NCI-H82 treated with DMSO at 0.1 percent for 48 hours (cell line): ENCODE results near the gene WDR70.
"Not testable (repeated sequence)": the region's sequence is repeated elsewhere in the genome, so short reads cannot be mapped to it uniquely, and the experiment has no call there.

ENCODE experiments used
- DNase-seq: peaks from one replicate; lab custom pipeline; 2025; ENCODE audit not compliant: unreplicated experiment; lab: John Stamatoyannopoulos, UW

The WDR70 gene

DNA sequence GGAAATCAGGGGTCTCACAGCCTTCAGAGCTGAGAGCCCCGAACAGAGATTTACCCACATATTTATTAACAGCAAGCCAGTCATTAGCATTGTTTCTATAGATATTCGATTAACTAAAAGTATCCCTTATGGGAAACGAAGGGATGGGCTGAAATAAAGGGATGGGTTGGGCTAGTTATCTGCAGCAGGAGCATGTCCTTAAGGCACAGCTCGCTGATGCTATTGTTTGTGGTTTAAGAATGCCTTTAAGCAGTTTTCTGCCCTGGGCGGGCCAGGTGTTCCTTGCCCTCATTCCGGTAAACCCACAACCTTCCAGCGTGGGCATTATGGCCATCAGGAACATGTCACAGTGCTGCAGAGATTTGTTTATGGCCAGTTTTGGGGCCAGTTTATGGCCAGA is 74.1 kb downstream of the WDR70 start:
- DNase-seq, result not testable (repeated sequence)

DNA sequence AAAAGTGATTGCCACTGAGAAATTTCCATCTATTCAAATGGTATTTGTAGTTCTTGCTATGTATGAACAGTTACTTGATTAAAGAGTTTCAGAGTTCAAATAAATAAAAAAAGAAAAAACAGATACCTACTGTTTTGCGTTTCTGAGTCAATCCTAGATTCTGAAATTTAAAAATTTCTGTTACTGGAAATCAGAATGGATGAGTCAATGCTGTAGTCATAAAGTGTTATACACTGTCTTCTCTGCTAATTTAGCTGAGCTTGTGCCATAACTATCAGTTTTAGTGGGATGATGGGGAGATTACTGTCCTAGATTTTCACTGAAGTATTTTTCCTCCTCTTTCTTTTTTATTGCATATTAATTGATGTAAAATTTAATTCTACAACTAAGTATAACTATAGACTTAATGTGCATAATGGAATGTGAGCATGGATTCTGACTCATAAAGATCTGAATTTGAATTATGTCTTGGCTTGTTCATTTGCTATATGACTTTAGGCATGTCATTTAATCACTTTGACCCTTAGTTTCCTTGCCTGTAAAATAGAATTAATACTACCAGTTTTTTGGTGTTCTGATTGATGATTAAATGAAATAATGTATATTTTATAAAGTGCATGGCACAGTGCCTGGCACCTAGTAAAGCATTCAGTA is 75.4 kb downstream of the WDR70 start:
- not testable (repeated sequence) for DNase-seq

GRCh38 chr5:37463191-37464051 is 84.3 kb downstream of the WDR70 start:
- DNase-seq, result peak; percentile 79

GRCh38 chr5:37464581-37464980 is 85.5 kb downstream of the WDR70 start:
- not testable (repeated sequence) for DNase-seq

DNA sequence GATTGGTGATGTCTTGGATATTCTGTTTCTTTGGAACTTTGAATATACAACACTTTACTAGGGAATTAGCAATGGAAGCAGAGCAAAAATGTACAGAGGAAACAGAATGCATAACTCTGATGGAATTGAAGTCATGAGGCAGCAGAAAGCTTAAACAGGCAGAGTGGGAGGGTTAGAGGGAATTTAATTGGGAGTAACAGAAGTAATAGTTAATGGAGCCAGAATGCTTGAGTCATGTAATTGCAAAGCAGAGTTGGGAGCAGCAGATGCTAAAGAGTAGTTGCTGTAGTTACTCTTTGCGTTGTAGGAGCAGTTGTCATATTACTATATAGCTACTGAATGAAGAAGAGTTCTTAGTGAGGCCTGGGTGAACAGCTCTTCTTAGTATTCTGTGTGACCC is 90.3 kb downstream of the WDR70 start:
- DNase-seq, result not testable (repeated sequence)

DNA sequence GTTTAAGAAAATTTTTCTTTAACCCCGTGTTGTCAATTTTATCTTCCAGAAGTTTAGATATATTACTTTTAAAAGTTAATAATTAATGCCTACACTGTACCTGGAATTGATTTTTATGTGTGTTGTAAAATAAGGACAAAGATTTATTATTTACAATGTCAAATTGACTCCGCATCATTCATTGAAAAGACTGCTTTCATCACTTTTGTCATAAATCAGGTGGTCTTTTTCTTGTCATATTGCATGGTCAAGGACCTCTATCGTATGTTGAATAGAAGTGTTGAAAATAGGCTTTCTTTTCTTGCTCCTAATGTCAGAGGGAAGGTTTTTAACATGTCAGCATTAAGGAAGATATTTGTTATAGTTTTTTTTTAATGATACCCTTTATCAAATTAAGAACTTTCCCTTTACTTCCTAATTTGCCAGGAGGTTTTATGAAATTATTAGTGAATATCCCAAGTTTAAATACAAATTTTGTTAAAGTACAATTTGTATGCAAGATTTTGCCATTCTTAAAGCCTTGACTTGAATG is 92.6 kb downstream of the WDR70 start:
- DNase-seq, result no peak

- no peak for DNase-seq
Measured at GRCh38 chr5:37477426-37477825, 98.3 kb downstream of the WDR70 start.

GRCh38 chr5:37478121-37478894 is 99.2 kb downstream of the WDR70 start:
- DNase-seq, result no peak

- DNase-seq, result not testable (repeated sequence)
Measured at GRCh38 chr5:37481395-37481794, 102.3 kb downstream of the WDR70 start.

DNA sequence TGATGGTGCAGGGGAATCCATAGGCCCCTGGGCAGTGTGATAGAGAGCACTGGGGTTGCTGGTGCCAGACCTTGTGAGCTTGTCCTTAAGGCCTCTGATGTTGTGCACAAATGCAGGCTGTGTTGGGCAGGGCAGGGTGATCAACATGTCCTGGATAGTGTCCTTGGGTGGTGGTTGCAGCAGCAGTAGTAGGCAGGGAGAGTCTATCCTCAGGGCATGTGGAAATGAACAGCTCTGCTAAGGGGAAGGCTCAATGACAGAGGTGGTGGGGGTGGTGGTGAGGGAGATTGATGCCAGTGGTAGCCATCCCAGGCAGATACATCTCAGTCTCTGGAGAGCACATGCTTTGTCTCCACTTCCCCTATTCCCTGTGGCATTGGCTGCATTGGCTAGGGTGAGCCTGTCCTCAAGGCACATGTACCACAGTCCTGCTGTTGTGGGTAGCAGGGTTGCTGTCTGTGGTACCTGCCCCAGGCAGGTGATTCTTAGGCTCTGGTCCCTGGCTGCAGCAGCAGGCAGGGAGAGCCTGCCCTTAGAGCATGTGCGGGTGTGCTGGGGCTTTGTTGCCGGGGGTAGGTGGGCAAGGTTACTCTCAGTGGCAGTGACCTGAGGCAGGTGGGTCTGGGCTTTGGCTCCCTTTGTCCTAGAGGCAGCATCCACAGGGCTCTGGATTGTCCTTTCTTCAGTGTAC is 111.1 kb downstream of the WDR70 start:
- DNase-seq, result no peak

- DNase-seq, result no peak
Measured at GRCh38 chr5:37490931-37491330, 111.8 kb downstream of the WDR70 start.

DNA sequence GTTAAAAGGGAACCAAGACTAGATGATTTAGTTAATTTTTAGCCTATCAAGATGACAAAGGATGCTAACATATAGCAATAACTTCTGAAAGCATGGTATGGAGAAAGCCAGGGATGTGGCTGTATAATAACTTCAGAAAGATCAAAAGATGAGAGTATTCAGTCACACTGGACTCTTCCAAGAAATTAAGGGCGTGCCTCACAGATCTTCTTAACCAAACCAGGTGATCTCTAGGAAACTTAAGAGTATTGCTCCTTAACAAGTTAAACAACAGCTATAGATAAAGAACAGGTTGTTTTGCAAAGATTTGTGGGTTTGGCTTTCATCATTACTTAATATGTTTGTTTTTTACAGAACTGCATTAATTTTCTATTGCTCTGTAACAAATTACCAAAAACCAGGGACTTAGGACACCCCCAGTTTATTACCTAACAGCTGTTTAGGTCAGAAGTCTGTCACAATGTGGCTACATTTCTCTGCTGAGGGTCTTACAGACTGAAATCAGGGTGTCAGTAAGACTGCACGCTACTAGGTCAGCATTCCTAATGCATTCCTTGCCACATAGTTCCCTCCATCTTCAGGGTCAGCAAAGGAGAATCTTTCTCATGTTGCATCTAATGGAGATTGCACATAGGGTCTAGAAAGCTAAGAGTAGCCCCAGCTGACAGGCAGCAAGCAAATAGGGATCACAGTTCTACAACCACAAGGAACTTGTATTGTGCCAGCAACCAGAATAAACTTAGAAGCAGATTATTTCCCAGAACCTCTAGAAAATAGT is 113.8 kb downstream of the WDR70 start:
- no peak for DNase-seq

DNA sequence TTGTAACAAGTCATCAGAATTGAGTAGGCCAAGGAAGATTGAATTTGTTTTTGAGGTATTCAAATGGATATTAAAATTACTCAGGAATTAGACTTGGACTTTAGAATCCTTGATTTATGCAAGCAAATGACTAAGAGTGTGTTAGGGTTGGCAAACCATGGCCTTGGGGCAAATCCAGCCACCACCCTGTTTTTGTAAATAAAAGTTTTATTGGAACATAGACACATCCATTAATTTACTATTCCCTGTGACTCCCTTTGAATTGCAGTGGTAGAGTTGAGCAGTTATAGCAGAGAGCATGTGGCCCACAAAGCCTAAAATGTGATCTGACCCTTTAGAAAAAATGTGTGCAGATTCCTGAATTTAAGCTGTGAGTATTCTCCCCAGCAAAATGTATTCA is 115.6 kb downstream of the WDR70 start:
- DNase-seq, result no peak

DNA sequence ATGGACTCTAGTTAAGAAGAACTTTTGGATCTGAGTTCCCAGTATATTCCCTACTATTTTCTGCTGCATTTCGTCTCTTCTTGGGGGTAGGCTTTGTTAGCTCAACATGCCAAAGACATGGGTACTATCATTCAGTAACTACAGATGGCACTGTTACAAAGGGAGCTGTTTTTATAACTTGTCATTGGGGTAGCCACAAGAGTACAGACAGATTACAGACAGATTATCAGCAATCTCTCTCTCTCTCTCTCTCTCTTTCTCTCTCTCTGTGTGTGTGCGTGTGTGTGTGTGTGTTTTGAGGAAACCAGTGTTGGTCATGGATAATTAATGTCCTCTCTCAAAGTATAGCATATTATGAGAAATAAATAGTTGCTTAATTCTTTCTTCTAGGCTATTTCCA is 116.1 kb downstream of the WDR70 start:
- no peak for DNase-seq

DNA sequence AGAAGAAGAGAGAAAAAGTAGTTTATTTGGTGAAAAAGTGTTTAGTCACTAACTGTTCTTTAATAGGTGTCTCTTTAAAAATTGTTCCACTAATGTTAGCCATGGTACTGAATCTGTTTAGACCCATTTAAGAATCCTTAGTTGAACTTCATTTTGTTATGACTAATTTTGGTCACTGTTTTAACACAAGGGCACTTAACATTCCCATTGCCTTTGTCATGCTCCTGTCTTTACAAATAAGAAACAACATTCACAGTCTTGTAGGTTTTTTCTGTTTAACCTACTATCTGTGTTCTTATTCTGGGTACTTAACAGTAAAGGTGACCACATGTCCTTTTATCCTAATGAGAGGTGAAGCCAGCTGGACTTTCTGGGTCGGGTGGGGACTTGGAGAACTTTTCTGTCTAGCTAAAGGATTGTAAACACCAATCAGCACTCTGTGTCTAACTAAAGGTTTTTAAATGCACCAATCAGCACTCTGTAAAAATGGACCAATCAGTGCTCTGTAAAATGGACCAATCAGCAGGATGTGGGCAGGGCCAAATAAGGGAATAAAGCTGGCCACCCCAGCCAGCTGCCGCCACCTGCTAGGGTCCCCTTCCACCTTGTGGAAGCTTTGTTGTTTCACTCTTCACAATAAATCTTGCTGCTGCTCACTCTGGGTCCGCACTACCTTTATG is 116.7 kb downstream of the WDR70 start:
- DNase-seq, result no peak

DNA sequence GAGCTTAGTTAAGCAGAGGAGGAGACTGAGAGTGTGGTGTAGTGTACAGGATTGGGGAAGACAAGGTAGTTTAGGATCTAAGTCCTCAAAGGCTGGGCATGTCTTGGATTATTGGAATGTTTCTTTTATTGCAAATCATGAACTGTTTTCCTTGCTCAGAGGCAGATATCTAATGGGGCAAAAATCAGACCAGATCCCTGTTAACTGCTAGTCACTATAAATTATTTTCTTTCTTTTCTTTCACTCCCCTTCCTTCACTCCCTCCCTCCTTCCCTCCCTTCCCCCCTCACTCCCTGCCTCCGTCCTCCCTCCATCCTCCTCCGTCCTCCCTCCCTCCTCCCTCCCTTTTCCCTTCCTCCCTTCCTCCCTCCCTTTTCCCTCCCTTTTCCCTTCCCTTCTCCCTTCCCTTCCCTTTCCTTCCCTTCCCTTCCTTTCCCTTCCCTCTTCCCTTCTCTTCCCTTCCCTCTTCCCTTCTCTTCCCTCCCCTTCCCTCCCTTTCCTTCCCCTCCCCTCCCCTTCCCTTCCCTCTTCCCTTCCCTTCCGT is 117.9 kb downstream of the WDR70 start:
- DNase-seq, result no peak

DNA sequence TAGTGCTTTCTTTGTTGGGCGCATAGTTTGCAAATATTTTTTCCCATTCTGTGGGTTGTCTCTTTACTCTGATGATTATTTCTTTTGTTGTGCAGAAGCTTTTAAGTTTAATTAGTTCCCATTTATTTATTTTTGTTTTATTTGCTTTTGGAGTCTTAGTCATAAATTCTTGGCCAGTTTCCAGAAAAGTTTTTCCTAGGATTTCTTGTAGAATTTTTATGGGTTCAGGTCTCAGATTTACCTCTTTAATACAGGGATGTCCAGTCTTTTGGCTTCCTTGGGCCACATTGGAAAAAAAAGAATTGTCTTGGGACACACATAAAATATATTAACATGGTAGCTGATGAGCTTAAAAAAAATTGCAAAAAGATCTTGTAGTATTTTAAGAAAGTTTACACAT is 122.0 kb downstream of the WDR70 start:
- no peak for DNase-seq

GRCh38 chr5:37506241-37506640 is 127.1 kb downstream of the WDR70 start:
- DNase-seq, result no peak

GRCh38 chr5:37506722-37507121 is 127.6 kb downstream of the WDR70 start:
- DNase-seq, result no peak
